HCT116 (cell line): ENCODE measurements around the gene RHBDL3. TPM values are rescaled to one million over a fixed set of nuclear protein-coding genes. Genes with fewer than 3 reads are reported as not detected.

Experiments
- ATAC-seq: fragments of 200-7000 bp; cut with Tn5 transposase; 2 replicates; pipeline ENCODE4 v1.9.1; 2020; ENCODE audit warnings: mild to moderate bottlenecking, moderate library complexity
- BruUV-seq: library from RNA; stranded (reverse); fragments of 400-500 nt; replicated peaks from 2 replicates; lab custom pipeline; 2021; lab: Mats Ljungman, UMichigan
- CTCF ChIA-PET: fragments of 300-600 bp; sonication (Branson Sonifier 250); formaldehyde crosslinking; loops from one replicate; lab custom pipeline; 2021; ENCODE audit warnings: antibody characterized with exemption; lab: Charles Lee
- POLR2A ChIA-PET: fragments of 300-600, 350-600 bp; sonication (Branson Sonifier 250); formaldehyde crosslinking; loops from one replicate; lab custom pipeline; 2021; ENCODE audit warnings: antibody characterized with exemption; lab: Charles Lee
- RAD21 ChIA-PET, 2 experiments: fragments of 300-600 bp; sonication (Branson Sonifier 250); formaldehyde crosslinking; loops; one replicate each; lab custom pipeline; 2023; ENCODE audit warnings: low total read pairs in 2 of 2; ENCODE audit not compliant: uncharacterized antibody in 2 of 2, unreplicated experiment in 2 of 2, low non-redundant PET in 1 of 2; lab: Charles Lee
- DNase-seq: peaks from one replicate; pipeline ENCODE4 v3.0.0-alpha.2; 2010; ENCODE audit warnings: low read depth, low spot score
- H2AFZ ChIP-seq: fragments of 200-600 bp; shearing (Covaris generic), sonication (generic); 2 replicates; pipeline ENCODE4 v1.6.1; 2017; ENCODE audit warnings: low read depth, mixed run types, mixed read lengths, antibody characterized with exemption, low read length; ENCODE audit not compliant: poor library complexity, severe bottlenecking
- H3K27ac ChIP-seq: 2 replicates; pipeline ENCODE4 v1.5.1; 2012; ENCODE audit warnings: low read depth, low read length
- H3K27me3 ChIP-seq: fragments of 200-600 bp; sonication (generic); 2 replicates; pipeline ENCODE4 v1.6.1; 2016; ENCODE audit warnings: mixed run types, low read length, mixed read lengths; ENCODE audit not compliant: insufficient read depth
- H3K36me3 ChIP-seq, 2 experiments: fragments of 200-500 bp in 1 of 2; fragments of 200-600 bp in 1 of 2; sonication (Bioruptor generic) in 1 of 2; sonication (generic) in 1 of 2; 2 replicates each; pipeline versions ENCODE4 v1.5.1 to v1.6.1; 2014 to 2016; ENCODE audit warnings: low read length in 2 of 2, inconsistent platforms in 1 of 2, mixed read lengths in 1 of 2, mixed run types in 1 of 2; ENCODE audit not compliant: insufficient read depth in 2 of 2, control insufficient read depth in 1 of 2
- H3K4me1 ChIP-seq, 2 experiments: fragments of 200-600 bp in 1 of 2; sonication (generic) in 1 of 2; 2 replicates each; pipeline versions ENCODE4 v1.5.1 to v1.6.1; 2012 to 2017; ENCODE audit warnings: low read length in 2 of 2, inconsistent platforms in 1 of 2, mild to moderate bottlenecking in 1 of 2, mixed read lengths in 1 of 2, mixed run types in 1 of 2, moderate library complexity in 1 of 2; ENCODE audit not compliant: insufficient read depth in 2 of 2, control insufficient read depth in 1 of 2
- H3K4me2 ChIP-seq: fragments of 200-600 bp; sonication (generic); 2 replicates; pipeline ENCODE4 v1.6.1; 2017; ENCODE audit warnings: mixed run types, low read length, mixed read lengths
- H3K4me3 ChIP-seq, 2 experiments: fragments of 200-600 bp in 1 of 2; sonication (generic) in 1 of 2; replicated peaks in 1 of 2; 2 replicates each; pipeline ENCODE4 v1.5.1; 2011 to 2016; ENCODE audit warnings: low read length in 2 of 2, control low read depth in 1 of 2, low read depth in 1 of 2, mild to moderate bottlenecking in 1 of 2, mixed read lengths in 1 of 2, mixed run types in 1 of 2
- H3K79me2 ChIP-seq: fragments of 200-600 bp; sonication (generic); 2 replicates; pipeline ENCODE4 v1.6.1; 2017; ENCODE audit warnings: mild to moderate bottlenecking, mixed run types, low read length, moderate library complexity, mixed read lengths; ENCODE audit not compliant: insufficient read depth
- H3K9ac ChIP-seq: fragments of 200-600 bp; sonication (generic); 2 replicates; pipeline ENCODE4 v1.6.1; 2016; ENCODE audit warnings: low read length, mixed read lengths
- H3K9me2 ChIP-seq: fragments of 200-600 bp; sonication (generic), shearing (Covaris generic); 2 replicates; pipeline ENCODE4 v1.6.1; 2017; ENCODE audit warnings: mixed run types, mild to moderate bottlenecking, moderate library complexity; ENCODE audit not compliant: insufficient read depth
- H3K9me3 ChIP-seq, 2 experiments: fragments of 200-500 bp in 1 of 2; fragments of 200-600 bp in 1 of 2; sonication (Bioruptor generic) in 1 of 2; sonication (generic) in 1 of 2; 2 replicates each; pipeline ENCODE4 v1.6.1; 2014 to 2017; ENCODE audit warnings: low read length in 2 of 2, mixed read lengths in 2 of 2, inconsistent platforms in 1 of 2, low read depth in 1 of 2, mild to moderate bottlenecking in 1 of 2, mixed run types in 1 of 2, moderate library complexity in 1 of 2; ENCODE audit not compliant: control insufficient read depth in 1 of 2, insufficient read depth in 1 of 2
- H4K20me1 ChIP-seq: fragments of 200-600 bp; sonication (generic), shearing (Covaris generic); 2 replicates; pipeline ENCODE4 v1.6.1; 2017; ENCODE audit warnings: mixed run types, mild to moderate bottlenecking, moderate library complexity; ENCODE audit not compliant: insufficient read depth
- CBX3 ChIP-seq: IDR thresholded peaks from 2 replicates; pipeline ENCODE4 v1.6.1; 2012; ENCODE audit warnings: low read depth
- CEBPB ChIP-seq: IDR thresholded peaks from 2 replicates; pipeline ENCODE4 v1.6.1; 2012; ENCODE audit warnings: low read depth
- JUND ChIP-seq: IDR thresholded peaks from 2 replicates; pipeline ENCODE4 v1.6.1; 2012
- POLR2A ChIP-seq: IDR thresholded peaks from 2 replicates; pipeline ENCODE4 v1.7.0; 2011; ENCODE audit warnings: borderline replicate concordance; ENCODE audit not compliant: insufficient read depth, insufficient read length; ENCODE audit errors: extremely low read depth
- POLR2AphosphoS5 ChIP-seq: IDR thresholded peaks from 2 replicates; pipeline ENCODE4 v1.6.1; 2011; ENCODE audit warnings: mild to moderate bottlenecking, low read depth, low read length, moderate library complexity
- RAD21 ChIP-seq: IDR thresholded peaks from 2 replicates; pipeline ENCODE4 v1.6.1; 2012; ENCODE audit warnings: low read depth, mild to moderate bottlenecking
- intact Hi-C: fragments of 100-400 bp; cut with micrococcal nuclease; formaldehyde crosslinking; loops from 2 replicates; pipeline ENCODE4 v1.10.0; 2022
- total RNA-seq: library from RNA; stranded (reverse); gene quantifications from one replicate; pipeline ENCODE4 v1.2.1, GENCODE V29; 2021; ENCODE audit not compliant: unreplicated experiment
- TF ChIP-seq, protein P1 (sequence below): IDR thresholded peaks from 2 replicates; pipeline ENCODE4 v1.6.1; 2012; ENCODE audit warnings: low read depth
- TF ChIP-seq, protein P2 (sequence below), 3 experiments: fragments of 200-600 bp in 1 of 3; sonication (generic) in 1 of 3; IDR thresholded peaks in 2 of 3; conservative IDR thresholded peaks in 1 of 3; 2 replicates each; pipeline ENCODE4 v1.5.1; 2012 to 2017; ENCODE audit warnings: low read depth in 2 of 3, low read length in 2 of 3, antibody characterized with exemption in 1 of 3, borderline replicate concordance in 1 of 3, control low read depth in 1 of 3, mild to moderate bottlenecking in 1 of 3, mixed read lengths in 1 of 3, mixed run types in 1 of 3, moderate library complexity in 1 of 3; ENCODE audit not compliant: insufficient read depth in 1 of 3

Gene RHBDL3
- total RNA-seq, 1 experiment from 2014 or later: 4.0 TPM

DNA sequence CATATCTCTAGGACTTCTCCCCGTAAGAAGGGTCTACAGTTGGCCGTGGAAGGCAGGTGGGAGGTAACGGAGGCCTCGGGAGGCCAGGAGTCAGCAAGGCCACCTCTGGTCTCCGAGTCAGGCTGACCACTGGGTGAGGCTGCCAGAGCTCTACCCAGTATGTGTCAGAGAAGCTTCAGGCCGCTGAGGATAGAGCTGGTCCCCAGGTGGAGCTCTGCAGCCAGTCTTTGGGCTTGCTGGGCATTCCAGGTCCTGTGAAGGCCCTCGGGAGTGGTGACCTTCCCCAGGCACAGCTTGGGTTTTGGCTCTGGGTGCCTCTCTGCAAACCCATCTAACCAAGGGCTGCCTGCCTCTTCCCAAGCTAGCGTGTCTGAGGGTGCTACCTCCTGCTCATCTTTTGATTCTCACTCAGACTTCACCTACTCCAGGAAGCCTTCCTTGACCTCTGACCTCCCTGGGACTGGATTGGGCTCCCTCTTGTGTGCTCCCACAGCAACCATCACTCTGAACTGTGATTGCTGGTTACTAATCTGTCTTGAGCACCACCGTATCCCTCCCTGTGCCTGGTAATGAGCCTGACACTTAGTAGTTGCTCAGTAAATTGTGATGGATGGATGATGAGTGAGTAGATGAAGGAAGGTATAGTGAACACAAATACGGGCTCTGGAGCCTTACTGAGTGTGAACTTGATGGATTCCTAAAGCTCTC is 22.3 kb downstream of the RHBDL3 start:
- Histone ChIP-seq H3K79me2 (no peaks in the 10 kb centered on the region), H3K9ac (no peak overlapping the region), H3K4me3 (no peak overlapping the region), H3K27ac (no peak overlapping the region), H3K9me3 (no peaks in the 10 kb centered on the region), H3K4me2 (no peak overlapping the region), H4K20me1 (no peaks in the 10 kb centered on the region), H3K36me3 (no peaks in the 10 kb centered on the region), H3K27me3 (no peaks in the 10 kb centered on the region), H3K9me2 (no peaks in the 10 kb centered on the region), H3K4me1 (peaks cover 0 to 12% of the 10 kb centered on the region in 2 experiments; a peak in 1 of 4 replicates), H2AFZ (no peak overlapping the region)
- CTCF ChIA-PET: no interaction called here
- POLR2A ChIA-PET: no interaction called here
- intact Hi-C loops: no loop called here
- RAD21 ChIA-PET: no interaction called here
- BruUV-seq: no TSS peak
- TF ChIP-seq RAD21: no peak
- TF ChIP-seq JUND: no peak
- TF ChIP-seq, protein P1, sequence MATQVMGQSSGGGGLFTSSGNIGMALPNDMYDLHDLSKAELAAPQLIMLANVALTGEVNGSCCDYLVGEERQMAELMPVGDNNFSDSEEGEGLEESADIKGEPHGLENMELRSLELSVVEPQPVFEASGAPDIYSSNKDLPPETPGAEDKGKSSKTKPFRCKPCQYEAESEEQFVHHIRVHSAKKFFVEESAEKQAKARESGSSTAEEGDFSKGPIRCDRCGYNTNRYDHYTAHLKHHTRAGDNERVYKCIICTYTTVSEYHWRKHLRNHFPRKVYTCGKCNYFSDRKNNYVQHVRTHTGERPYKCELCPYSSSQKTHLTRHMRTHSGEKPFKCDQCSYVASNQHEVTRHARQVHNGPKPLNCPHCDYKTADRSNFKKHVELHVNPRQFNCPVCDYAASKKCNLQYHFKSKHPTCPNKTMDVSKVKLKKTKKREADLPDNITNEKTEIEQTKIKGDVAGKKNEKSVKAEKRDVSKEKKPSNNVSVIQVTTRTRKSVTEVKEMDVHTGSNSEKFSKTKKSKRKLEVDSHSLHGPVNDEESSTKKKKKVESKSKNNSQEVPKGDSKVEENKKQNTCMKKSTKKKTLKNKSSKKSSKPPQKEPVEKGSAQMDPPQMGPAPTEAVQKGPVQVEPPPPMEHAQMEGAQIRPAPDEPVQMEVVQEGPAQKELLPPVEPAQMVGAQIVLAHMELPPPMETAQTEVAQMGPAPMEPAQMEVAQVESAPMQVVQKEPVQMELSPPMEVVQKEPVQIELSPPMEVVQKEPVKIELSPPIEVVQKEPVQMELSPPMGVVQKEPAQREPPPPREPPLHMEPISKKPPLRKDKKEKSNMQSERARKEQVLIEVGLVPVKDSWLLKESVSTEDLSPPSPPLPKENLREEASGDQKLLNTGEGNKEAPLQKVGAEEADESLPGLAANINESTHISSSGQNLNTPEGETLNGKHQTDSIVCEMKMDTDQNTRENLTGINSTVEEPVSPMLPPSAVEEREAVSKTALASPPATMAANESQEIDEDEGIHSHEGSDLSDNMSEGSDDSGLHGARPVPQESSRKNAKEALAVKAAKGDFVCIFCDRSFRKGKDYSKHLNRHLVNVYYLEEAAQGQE: no peak
- no peak for TF ChIP-seq CEBPB
- TF ChIP-seq POLR2AphosphoS5: no peak
- no peak for TF ChIP-seq POLR2A
- no peak for TF ChIP-seq CBX3
- TF ChIP-seq, protein P2, sequence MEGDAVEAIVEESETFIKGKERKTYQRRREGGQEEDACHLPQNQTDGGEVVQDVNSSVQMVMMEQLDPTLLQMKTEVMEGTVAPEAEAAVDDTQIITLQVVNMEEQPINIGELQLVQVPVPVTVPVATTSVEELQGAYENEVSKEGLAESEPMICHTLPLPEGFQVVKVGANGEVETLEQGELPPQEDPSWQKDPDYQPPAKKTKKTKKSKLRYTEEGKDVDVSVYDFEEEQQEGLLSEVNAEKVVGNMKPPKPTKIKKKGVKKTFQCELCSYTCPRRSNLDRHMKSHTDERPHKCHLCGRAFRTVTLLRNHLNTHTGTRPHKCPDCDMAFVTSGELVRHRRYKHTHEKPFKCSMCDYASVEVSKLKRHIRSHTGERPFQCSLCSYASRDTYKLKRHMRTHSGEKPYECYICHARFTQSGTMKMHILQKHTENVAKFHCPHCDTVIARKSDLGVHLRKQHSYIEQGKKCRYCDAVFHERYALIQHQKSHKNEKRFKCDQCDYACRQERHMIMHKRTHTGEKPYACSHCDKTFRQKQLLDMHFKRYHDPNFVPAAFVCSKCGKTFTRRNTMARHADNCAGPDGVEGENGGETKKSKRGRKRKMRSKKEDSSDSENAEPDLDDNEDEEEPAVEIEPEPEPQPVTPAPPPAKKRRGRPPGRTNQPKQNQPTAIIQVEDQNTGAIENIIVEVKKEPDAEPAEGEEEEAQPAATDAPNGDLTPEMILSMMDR (IDR thresholded peaks at IDR 0.05 in 2 of 3, conservative IDR thresholded peaks at IDR 0.05 in 1 of 3; ENCODE audit: borderline replicate concordance in 1 of 3, insufficient read depth in 1 of 3, low read depth in 2 of 3, low read length in 2 of 3): no peak
- DNase-seq: no peak
- no peak for ATAC-seq
